HepG2 (cell line): ENCODE results near the gene SLC25A10. TPM values are rescaled to one million over a fixed set of nuclear protein-coding genes. Genes with fewer than 3 reads are reported as not detected.
A peak's percentile ranks its signal among the peaks of the same experiment; 100 is the strongest.

Source experiments
- AKAP8 ChIP-seq: sonication (generic); formaldehyde crosslinking; IDR thresholded peaks from 2 replicates; pipeline ENCODE4 v1.5.1; 2020; ENCODE audit warnings: mild to moderate bottlenecking, missing genetic modification reagents
- EED ChIP-seq: sonication (generic); formaldehyde crosslinking; IDR thresholded peaks from 2 replicates; pipeline ENCODE4 v1.5.0; 2020; ENCODE audit warnings: mild to moderate bottlenecking, missing genetic modification reagents
- HHEX ChIP-seq: IDR thresholded peaks from 2 replicates; pipeline ENCODE4 v1.6.1; 2016; ENCODE audit warnings: control low read depth
- RELA ChIP-seq: sonication (generic); formaldehyde crosslinking; IDR thresholded peaks from 2 replicates; pipeline ENCODE4 v1.4.0; 2020; ENCODE audit warnings: missing genetic modification reagents
- SIX4 ChIP-seq: sonication (generic); formaldehyde crosslinking; IDR thresholded peaks from 2 replicates; pipeline ENCODE4 v1.4.0; 2020; ENCODE audit warnings: missing genetic modification reagents
- SMAD1 ChIP-seq: sonication (generic); formaldehyde crosslinking; IDR thresholded peaks from 2 replicates; pipeline ENCODE4 v1.4.0; 2020; ENCODE audit warnings: missing genetic modification reagents, low read depth, mild to moderate bottlenecking, borderline replicate concordance
- TAF1 ChIP-seq: sonication (generic); formaldehyde crosslinking; IDR thresholded peaks from 2 replicates; pipeline ENCODE4 v1.4.0; 2020; ENCODE audit warnings: missing genetic modification reagents
- ZC3H4 ChIP-seq: sonication (generic); formaldehyde crosslinking; IDR thresholded peaks from 2 replicates; pipeline ENCODE4 v1.4.0; 2020; ENCODE audit warnings: missing genetic modification reagents, borderline replicate concordance
- ZNF24 ChIP-seq: fragments of 450-650 bp; IDR thresholded peaks from 2 replicates; pipeline ENCODE4 v1.6.1; 2017; ENCODE audit warnings: antibody characterized with exemption, mild to moderate bottlenecking
- ZNF33A ChIP-seq: sonication (generic); formaldehyde crosslinking; IDR thresholded peaks from 2 replicates; pipeline ENCODE4 v1.5.1; 2020; ENCODE audit warnings: missing genetic modification reagents, mild to moderate bottlenecking, moderate library complexity, borderline replicate concordance
- polyA plus RNA-seq, 8 experiments: library from polyadenylated mRNA; depleted of rRNA in 3 of 8; stranded (reverse) in 7 of 8; unstranded in 1 of 8; fragments of >200 nt; fragmentation: Illumina TruSeq in 4 of 8; extraction: Trizol in 4 of 8; gene quantifications; 2 replicates each; pipeline versions ENCODE4 v1.2.1 to v1.2.3, GENCODE V29; 2011 to 2016; ENCODE audit warnings: low read depth in 4 of 8, missing spikeins in 1 of 8, mixed read lengths in 1 of 8; ENCODE audit not compliant: insufficient read depth in 1 of 8
- total RNA-seq, 5 experiments: library from RNA; depleted of rRNA; stranded (reverse); fragments of >200 nt; fragmentation: Illumina TruSeq; extraction: Trizol; gene quantifications; 2 replicates each; pipeline ENCODE4 v1.2.3, GENCODE V29; 2016; ENCODE audit warnings: low read depth in 1 of 5
- TF ChIP-seq, protein P1 (sequence below): sonication (generic); formaldehyde crosslinking; IDR thresholded peaks from 2 replicates; pipeline ENCODE4 v1.4.0; 2020; ENCODE audit warnings: missing genetic modification reagents
- TF ChIP-seq, protein P2 (sequence below): sonication (generic); formaldehyde crosslinking; IDR thresholded peaks from 2 replicates; pipeline ENCODE4 v1.8.0; 2022; ENCODE audit warnings: mild to moderate bottlenecking, missing genetic modification reagents
- TF ChIP-seq, protein P3 (sequence below): sonication (generic); formaldehyde crosslinking; IDR thresholded peaks from 2 replicates; pipeline ENCODE4 v1.5.0; 2020; ENCODE audit warnings: missing genetic modification reagents
- TF ChIP-seq, protein P4 (sequence below): sonication (generic); formaldehyde crosslinking; IDR thresholded peaks from 2 replicates; pipeline ENCODE4 v1.4.0; 2020; ENCODE audit warnings: missing genetic modification reagents
- TF ChIP-seq, protein P5 (sequence below): sonication (generic); formaldehyde crosslinking; IDR thresholded peaks from 2 replicates; pipeline ENCODE4 v1.5.1; 2020; ENCODE audit warnings: missing genetic modification reagents, mild to moderate bottlenecking, borderline replicate concordance
- TF ChIP-seq, protein P6 (sequence below): sonication (generic); formaldehyde crosslinking; IDR thresholded peaks from 2 replicates; pipeline ENCODE4 v1.5.0; 2020; ENCODE audit warnings: missing genetic modification reagents, mild to moderate bottlenecking, borderline replicate concordance

SLC25A10 gene
- total and polyA plus RNA-seq, 2 of the 13 experiments (the other 11 are each of a cell fraction or from before 2014, with no cell fraction given): 46.5 to 140 TPM

DNA sequence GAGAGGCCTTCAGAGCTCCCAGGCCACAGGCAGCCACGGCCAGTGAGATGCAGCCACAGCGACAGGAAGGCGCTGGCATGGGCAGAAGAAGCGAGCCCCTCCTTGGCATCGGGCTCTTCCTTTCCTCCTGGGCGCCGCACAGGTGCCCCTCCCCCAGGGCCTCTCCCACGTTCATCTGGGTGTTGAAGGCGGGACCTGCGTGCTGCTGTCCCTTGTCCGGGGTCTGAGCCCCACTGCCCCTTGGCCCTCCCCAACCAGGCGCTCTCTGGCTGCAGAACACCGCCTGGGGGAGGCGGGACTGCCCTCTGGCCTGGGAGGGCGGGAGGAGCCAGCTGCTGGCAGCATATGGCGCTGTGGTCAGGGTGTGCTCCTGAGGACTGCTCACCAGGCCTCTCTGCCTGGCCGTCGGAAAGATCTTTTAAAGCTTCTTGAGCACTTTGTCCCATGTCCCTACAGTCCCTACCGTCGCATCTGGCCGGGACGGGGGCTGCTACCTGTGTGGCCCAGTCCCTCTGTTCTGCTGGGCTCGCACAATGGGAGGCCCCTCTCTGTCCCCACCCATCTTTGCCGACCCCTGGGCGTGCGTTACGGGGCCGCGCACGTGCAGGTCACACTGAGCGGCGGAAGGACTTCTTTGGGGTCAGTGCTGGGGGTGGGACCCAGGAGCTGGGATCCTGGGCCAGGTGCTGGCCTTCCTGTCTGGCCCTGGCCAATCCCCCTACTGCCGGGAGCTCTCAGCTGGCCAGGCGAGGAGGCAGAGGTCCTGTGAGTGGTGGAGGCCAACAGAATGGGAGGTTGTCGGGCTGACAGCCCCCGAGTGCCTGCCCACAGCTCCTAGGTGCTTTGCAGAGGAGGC lies 1.7 kb downstream of the SLC25A10 start (continued):
- TF ChIP-seq, protein P1, sequence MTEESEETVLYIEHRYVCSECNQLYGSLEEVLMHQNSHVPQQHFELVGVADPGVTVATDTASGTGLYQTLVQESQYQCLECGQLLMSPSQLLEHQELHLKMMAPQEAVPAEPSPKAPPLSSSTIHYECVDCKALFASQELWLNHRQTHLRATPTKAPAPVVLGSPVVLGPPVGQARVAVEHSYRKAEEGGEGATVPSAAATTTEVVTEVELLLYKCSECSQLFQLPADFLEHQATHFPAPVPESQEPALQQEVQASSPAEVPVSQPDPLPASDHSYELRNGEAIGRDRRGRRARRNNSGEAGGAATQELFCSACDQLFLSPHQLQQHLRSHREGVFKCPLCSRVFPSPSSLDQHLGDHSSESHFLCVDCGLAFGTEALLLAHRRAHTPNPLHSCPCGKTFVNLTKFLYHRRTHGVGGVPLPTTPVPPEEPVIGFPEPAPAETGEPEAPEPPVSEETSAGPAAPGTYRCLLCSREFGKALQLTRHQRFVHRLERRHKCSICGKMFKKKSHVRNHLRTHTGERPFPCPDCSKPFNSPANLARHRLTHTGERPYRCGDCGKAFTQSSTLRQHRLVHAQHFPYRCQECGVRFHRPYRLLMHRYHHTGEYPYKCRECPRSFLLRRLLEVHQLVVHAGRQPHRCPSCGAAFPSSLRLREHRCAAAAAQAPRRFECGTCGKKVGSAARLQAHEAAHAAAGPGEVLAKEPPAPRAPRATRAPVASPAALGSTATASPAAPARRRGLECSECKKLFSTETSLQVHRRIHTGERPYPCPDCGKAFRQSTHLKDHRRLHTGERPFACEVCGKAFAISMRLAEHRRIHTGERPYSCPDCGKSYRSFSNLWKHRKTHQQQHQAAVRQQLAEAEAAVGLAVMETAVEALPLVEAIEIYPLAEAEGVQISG: peak; percentile 91
- TF ChIP-seq, protein P2, sequence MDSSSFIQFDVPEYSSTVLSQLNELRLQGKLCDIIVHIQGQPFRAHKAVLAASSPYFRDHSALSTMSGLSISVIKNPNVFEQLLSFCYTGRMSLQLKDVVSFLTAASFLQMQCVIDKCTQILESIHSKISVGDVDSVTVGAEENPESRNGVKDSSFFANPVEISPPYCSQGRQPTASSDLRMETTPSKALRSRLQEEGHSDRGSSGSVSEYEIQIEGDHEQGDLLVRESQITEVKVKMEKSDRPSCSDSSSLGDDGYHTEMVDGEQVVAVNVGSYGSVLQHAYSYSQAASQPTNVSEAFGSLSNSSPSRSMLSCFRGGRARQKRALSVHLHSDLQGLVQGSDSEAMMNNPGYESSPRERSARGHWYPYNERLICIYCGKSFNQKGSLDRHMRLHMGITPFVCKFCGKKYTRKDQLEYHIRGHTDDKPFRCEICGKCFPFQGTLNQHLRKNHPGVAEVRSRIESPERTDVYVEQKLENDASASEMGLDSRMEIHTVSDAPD (CRISPR knock-in tag): peak; percentile 58; the same call in 1 of the 2 replicates
- TF ChIP-seq HHEX (no peak), EED (CRISPR knock-in tag) (peak; percentile 88), ZNF24 (no peak), SIX4 (no peak), TAF1 (CRISPR knock-in tag) (peak; percentile 86), AKAP8 (peak; percentile 95), SMAD1 (CRISPR knock-in tag) (peak; percentile 77; the same call in 1 of the 2 replicates), ZC3H4 (CRISPR knock-in tag) (no peak), RELA (CRISPR knock-in tag) (0 out of 2 replicates have a peak, but pooled peaks have one; percentile 10), ZNF33A (CRISPR knock-in tag) (no peak)
- TF ChIP-seq, protein P3, sequence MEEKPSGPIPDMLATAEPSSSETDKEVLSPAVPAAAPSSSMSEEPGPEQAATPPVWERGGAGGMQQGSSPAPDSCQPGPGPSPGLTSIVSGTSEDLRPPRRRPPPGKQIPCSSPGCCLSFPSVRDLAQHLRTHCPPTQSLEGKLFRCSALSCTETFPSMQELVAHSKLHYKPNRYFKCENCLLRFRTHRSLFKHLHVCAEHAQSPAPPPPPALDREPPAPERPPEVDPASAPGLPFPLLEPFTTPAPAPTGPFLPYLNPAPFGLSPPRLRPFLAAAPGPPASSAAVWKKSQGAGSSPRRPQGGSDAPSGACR (CRISPR knock-in tag): no peak; the same call in 1 of the 2 replicates
- TF ChIP-seq, protein P4, sequence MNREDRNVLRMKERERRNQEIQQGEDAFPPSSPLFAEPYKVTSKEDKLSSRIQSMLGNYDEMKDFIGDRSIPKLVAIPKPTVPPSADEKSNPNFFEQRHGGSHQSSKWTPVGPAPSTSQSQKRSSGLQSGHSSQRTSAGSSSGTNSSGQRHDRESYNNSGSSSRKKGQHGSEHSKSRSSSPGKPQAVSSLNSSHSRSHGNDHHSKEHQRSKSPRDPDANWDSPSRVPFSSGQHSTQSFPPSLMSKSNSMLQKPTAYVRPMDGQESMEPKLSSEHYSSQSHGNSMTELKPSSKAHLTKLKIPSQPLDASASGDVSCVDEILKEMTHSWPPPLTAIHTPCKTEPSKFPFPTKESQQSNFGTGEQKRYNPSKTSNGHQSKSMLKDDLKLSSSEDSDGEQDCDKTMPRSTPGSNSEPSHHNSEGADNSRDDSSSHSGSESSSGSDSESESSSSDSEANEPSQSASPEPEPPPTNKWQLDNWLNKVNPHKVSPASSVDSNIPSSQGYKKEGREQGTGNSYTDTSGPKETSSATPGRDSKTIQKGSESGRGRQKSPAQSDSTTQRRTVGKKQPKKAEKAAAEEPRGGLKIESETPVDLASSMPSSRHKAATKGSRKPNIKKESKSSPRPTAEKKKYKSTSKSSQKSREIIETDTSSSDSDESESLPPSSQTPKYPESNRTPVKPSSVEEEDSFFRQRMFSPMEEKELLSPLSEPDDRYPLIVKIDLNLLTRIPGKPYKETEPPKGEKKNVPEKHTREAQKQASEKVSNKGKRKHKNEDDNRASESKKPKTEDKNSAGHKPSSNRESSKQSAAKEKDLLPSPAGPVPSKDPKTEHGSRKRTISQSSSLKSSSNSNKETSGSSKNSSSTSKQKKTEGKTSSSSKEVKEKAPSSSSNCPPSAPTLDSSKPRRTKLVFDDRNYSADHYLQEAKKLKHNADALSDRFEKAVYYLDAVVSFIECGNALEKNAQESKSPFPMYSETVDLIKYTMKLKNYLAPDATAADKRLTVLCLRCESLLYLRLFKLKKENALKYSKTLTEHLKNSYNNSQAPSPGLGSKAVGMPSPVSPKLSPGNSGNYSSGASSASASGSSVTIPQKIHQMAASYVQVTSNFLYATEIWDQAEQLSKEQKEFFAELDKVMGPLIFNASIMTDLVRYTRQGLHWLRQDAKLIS (CRISPR knock-in tag): peak; percentile 56; the same call in 1 of the 2 replicates
- TF ChIP-seq, protein P5, sequence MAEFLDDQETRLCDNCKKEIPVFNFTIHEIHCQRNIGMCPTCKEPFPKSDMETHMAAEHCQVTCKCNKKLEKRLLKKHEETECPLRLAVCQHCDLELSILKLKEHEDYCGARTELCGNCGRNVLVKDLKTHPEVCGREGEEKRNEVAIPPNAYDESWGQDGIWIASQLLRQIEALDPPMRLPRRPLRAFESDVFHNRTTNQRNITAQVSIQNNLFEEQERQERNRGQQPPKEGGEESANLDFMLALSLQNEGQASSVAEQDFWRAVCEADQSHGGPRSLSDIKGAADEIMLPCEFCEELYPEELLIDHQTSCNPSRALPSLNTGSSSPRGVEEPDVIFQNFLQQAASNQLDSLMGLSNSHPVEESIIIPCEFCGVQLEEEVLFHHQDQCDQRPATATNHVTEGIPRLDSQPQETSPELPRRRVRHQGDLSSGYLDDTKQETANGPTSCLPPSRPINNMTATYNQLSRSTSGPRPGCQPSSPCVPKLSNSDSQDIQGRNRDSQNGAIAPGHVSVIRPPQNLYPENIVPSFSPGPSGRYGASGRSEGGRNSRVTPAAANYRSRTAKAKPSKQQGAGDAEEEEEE (CRISPR knock-in tag): no peak
- TF ChIP-seq, protein P6, sequence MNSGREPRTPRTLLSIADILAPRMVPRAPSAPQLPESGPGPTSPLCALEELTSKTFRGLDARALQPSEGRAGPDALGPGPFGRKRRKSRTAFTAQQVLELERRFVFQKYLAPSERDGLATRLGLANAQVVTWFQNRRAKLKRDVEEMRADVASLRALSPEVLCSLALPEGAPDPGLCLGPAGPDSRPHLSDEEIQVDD (CRISPR knock-in tag): peak; percentile 33
